A549 (cell line): ENCODE measurements around the gene NFATC2.

Source experiments
- CBX2 ChIP-seq: fragments of 200-600 bp; sonication (generic); IDR thresholded peaks from 2 replicates; pipeline ENCODE4 v1.6.1; 2016; ENCODE audit warnings: low read depth, mild to moderate bottlenecking, borderline replicate concordance
- CHD4 ChIP-seq: fragments of 200-600 bp; sonication (generic); IDR thresholded peaks from 2 replicates; pipeline ENCODE4 v1.6.1; 2016; ENCODE audit warnings: antibody characterized with exemption, mild to moderate bottlenecking, borderline replicate concordance
- CTCF ChIP-seq: fragments of >200 bp; sonication (Bioruptor Twin); formaldehyde crosslinking; IDR thresholded peaks from 3 replicates; pipeline ENCODE4 v1.5.1; 2016
- JUNB ChIP-seq: fragments of >200 bp; sonication (Bioruptor Twin); formaldehyde crosslinking; IDR thresholded peaks from 2 replicates; pipeline ENCODE4 v1.6.1; 2016
- MAFK ChIP-seq: fragments of 450-650 bp; IDR thresholded peaks from 2 replicates; pipeline ENCODE4 v1.6.1; 2014; ENCODE audit not compliant: partially characterized antibody
- MAX ChIP-seq: IDR thresholded peaks from 2 replicates; pipeline ENCODE4 v1.6.1; 2012
- MAZ ChIP-seq: fragments of 150-350 bp; IDR thresholded peaks from 2 replicates; pipeline ENCODE4 v1.6.1; 2014; ENCODE audit warnings: antibody characterized with exemption, low read depth, low read length, borderline replicate concordance
- PBX3 ChIP-seq: IDR thresholded peaks from 2 replicates; pipeline ENCODE4 v1.6.1; 2012
- POLR2A ChIP-seq: IDR thresholded peaks from 2 replicates; pipeline ENCODE4 v1.6.1; 2012; ENCODE audit warnings: mild to moderate bottlenecking, low read length
- POLR2AphosphoS2 ChIP-seq: conservative IDR thresholded peaks from 2 replicates; pipeline ENCODE4 v1.6.1; 2012; ENCODE audit warnings: low read length, improper control_type of control experiment, inconsistent platforms
- RARB ChIP-seq: fragments of 250-450 bp; sonication (Bioruptor Pico); IDR thresholded peaks from 2 replicates; pipeline ENCODE4 v1.8.0; 2021; ENCODE audit warnings: mild to moderate bottlenecking, moderate library complexity
- REST ChIP-seq: fragments of 200-600 bp; sonication (generic); IDR thresholded peaks from 2 replicates; pipeline ENCODE4 v1.6.1; 2016; ENCODE audit warnings: antibody characterized with exemption, mild to moderate bottlenecking, moderate library complexity
- SMC3 ChIP-seq: fragments of >200 bp; sonication (Bioruptor Twin); formaldehyde crosslinking; IDR thresholded peaks from 3 replicates; pipeline ENCODE4 v1.6.1; 2018; ENCODE audit warnings: inconsistent platforms

GRCh38 chr20:51419646-51420045 is 122.9 kb downstream of the NFATC2 start:
- no peak for TF ChIP-seq PBX3
- TF ChIP-seq POLR2A, result no peak
- TF ChIP-seq CTCF, result no peak
- no peak for TF ChIP-seq JUNB
- no peak for TF ChIP-seq RARB (CRISPR knock-in tag)
- no peak for TF ChIP-seq MAFK
- no peak for TF ChIP-seq CHD4
- no peak for TF ChIP-seq MAX
- no peak for TF ChIP-seq REST
- no peak for TF ChIP-seq POLR2AphosphoS2
- TF ChIP-seq SMC3, result no peak
- no peak for TF ChIP-seq MAZ
- no peak for TF ChIP-seq CBX2
